Measurements from ENCODE around the gene SEPTIN12.
"Not testable (repeated sequence)": the region's sequence is repeated elsewhere in the genome, so short reads cannot be mapped to it uniquely, and the experiment has no call there.

The SEPTIN12 gene

DNA sequence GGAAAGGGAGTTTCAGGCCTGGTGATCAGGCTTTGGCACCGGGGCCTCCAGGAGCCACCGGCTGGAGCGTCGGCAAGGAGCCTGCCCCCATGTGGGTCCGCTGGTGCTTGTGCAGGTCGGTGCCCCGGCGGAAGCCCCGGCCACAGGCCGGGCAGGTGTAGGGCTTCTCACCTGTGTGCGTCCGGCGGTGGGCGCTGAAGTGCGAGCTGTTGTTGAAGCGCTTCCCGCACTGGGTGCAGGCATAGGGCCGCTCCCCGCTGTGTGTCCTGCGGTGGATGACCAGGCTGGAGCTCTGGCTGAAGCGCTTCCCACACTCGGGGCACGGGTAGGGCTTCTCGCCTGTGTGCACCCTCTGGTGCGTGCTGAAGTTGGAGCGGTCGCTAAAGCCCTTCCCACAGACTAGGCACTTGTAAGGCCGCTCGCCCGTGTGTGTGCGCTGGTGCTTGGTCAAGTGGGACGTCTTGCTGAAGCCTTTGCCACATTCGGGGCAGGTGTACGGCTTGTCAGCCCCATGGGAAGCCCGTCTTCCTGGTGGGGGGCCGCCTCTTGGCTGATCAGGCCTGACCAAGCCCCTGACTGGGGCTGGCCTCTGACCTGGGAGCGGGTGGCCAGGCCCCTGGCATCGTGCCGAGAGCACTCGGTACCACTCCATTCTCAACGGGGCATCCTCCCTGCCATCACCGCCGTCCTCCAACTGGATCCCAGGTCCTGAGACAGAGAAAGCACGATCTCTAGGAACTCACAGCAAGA lies 35.6 kb downstream of the SEPTIN12 start:
- no peak for DNase-seq (ENCODE audit: low spot score)

GRCh38 chr16:4750896-4751295 lies 37.2 kb downstream of the SEPTIN12 start:
- no peak for DNase-seq (ENCODE audit: low spot score)

- no peak for DNase-seq (ENCODE audit: low spot score)
Observed at GRCh38 chr16:4749700-4750257, 38.4 kb downstream of the SEPTIN12 start.

DNA sequence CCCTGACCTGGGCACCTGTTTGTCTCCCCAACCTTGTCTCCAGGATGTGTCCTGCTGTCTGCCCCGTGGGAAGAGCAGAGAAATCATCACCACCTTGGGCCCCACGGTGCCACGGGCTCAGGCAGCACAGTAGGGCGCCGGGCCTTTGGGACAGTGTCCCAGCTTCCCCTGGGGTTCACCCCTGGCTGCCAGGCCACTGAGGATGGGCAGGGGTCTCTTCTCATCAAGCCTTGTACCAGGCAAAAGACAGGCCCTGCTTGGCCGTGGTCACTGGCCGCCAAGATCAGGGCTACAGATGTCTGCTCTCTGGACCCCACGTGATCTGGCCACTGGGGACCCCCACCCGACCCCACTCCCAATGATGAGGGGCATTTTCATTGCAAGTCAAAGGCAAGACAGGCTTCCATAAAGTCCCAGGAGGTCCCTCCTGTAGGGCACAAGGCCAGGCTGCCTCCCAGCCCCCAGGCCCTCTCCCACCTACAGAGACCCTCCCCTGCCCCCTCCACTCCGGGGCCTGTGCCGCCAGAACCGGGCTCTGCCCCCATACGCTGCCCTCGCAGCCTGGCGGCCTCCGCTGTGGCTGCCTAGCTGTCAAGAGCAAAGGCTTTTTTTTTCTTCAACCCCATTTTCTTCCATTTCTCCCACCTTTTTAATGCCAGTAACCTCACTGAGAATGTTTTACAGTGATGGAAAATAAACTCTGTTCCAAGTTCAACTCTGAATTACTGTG lies 39.3 kb downstream of the SEPTIN12 start:
- DNase-seq (ENCODE audit: low spot score), result no peak

- no peak for DNase-seq (ENCODE audit: low spot score)
Observed at GRCh38 chr16:4747906-4748681, 40.1 kb downstream of the SEPTIN12 start.

- DNase-seq (ENCODE audit: low spot score), result no peak
Observed at GRCh38 chr16:4746991-4747574, 41.1 kb downstream of the SEPTIN12 start.

GRCh38 chr16:4746215-4746614 lies 41.9 kb downstream of the SEPTIN12 start:
- no peak for DNase-seq (ENCODE audit: low spot score)

GRCh38 chr16:4745274-4745569 lies 42.9 kb downstream of the SEPTIN12 start:
- DNase-seq (ENCODE audit: low spot score), result no peak

GRCh38 chr16:4744555-4745273 lies 43.4 kb downstream of the SEPTIN12 start:
- no peak for DNase-seq (ENCODE audit: low spot score)

- no peak for DNase-seq (ENCODE audit: low spot score)
Observed at GRCh38 chr16:4743226-4743878, 44.8 kb downstream of the SEPTIN12 start.

DNA sequence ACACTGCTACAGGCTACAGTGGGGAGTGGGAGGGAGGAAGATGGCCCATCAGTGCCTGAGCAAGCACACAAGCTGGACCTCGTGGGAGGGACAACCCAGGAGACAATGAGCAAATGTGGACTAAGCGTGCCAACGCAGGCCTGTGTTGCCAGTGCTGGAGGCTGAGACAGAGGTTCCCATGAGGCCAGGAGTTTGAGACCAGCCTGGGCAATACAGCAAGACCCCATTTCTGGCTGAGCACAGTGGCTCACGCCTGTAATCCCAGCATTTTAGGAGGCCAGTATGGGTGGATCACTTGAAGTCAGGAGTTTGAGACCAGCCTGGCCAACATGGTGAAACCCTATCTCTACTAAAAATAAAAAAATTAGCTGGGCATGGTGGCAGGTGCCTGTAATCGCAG lies 49.8 kb downstream of the SEPTIN12 start:
- DNase-seq (ENCODE audit: low spot score), result not testable (repeated sequence)

GRCh38 chr16:4737545-4737944 lies 50.6 kb downstream of the SEPTIN12 start:
- no peak for DNase-seq (ENCODE audit: low spot score)

GRCh38 chr16:4736546-4736945 lies 51.6 kb downstream of the SEPTIN12 start:
- no peak for DNase-seq (ENCODE audit: low spot score)

GRCh38 chr16:4734730-4735535 lies 53.2 kb downstream of the SEPTIN12 start:
- DNase-seq (ENCODE audit: low spot score), result peak; percentile 83

- peak; percentile 82 for DNase-seq (ENCODE audit: low spot score)
Observed at GRCh38 chr16:4734063-4734729, 53.9 kb downstream of the SEPTIN12 start, which contains the start of the genes ANKS3 and DNAAF8. Gene ANKS3, minus strand, starts transcription at chr16:4734271. Its CDS starts 4,122 bp downstream, at chr16:4730149. Gene DNAAF8, plus strand, starts transcription at chr16:4734537. Its CDS starts 1,978 bp downstream, at chr16:4736515.

GRCh38 chr16:4733747-4734062 lies 54.4 kb downstream of the SEPTIN12 start:
- no peak for DNase-seq (ENCODE audit: low spot score)

DNA sequence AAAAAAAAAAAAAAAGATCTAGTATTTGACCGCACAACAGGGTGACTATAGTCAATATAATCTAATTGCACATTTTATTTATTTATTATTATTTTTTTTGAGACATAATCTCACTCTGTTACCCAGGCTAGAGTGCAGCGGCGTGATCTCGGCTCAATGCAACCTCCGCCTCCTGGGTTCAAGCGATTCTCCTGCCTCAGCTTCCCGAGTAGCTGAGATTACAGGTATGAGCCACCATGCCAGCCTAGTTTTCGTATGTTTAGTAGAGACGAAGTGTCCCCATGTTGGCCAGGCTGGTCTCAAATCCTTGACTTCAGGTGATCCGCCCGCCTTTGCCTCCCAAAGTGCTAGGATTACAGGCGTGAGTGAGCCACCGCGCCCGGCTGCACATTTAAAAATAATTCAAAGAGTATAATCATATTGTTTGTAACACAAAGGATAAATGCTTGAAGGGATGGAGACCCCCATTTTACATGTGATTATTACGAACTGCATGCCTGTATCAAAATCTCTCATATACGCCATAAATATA lies 54.9 kb downstream of the SEPTIN12 start:
- DNase-seq (ENCODE audit: low spot score), result no peak

- DNase-seq (ENCODE audit: low spot score), result no peak
Observed at GRCh38 chr16:4729876-4730275, 58.3 kb downstream of the SEPTIN12 start.

- DNase-seq (ENCODE audit: low spot score), result no peak
Observed at GRCh38 chr16:4728676-4729075, 59.5 kb downstream of the SEPTIN12 start.

Measured in hematopoietic multipotent progenitor cell treated with erythropoietin and hydrocortisone succinate and interleukin-3 and kit ligand, for 15 days (in vitro differentiated cells).